ENCODE results near the gene CNTN5. TPM values are rescaled to one million over a fixed set of nuclear protein-coding genes. Genes with fewer than 3 reads are reported as not detected.
A peak's percentile ranks its signal among the peaks of the same experiment; 100 is the strongest.

Gene CNTN5
- 0.01 TPM in 2 replicates for polyA plus RNA-seq (2013)

GRCh38 chr11:99020352-99021225 lies at the start of gene CNTN5:
TSS of gene CNTN5 (plus strand) at chr11:99020949.
- H3K23ac ChIP-seq (ENCODE audit: low read length): no peak within 1 kb of the TSS
- no peak within 1 kb of the TSS for H2AK5ac ChIP-seq (ENCODE audit: low read length)
- no peak within 1 kb of the TSS for H4K12ac ChIP-seq (ENCODE audit: low read depth, low read length)
- no peaks in the 10 kb centered on the region for H3K79me1 ChIP-seq (ENCODE audit: low read length)
- no CpG with 5 or more reads among the region's 57 CpGs for WGBS (ENCODE audit: extremely low coverage, insufficient coverage, insufficient read length)
- H3K4me3 ChIP-seq (ENCODE audit: low read depth, low read length): peak within 1 kb of the TSS; percentile 65
- no peak within 1 kb of the TSS for H4K91ac ChIP-seq (ENCODE audit: low read depth, low read length)
- no peak within 1 kb of the TSS for H3K4ac ChIP-seq (ENCODE audit: low read depth, low read length)
- no peak within 1 kb of the TSS for H2BK120ac ChIP-seq (ENCODE audit: insufficient read depth, low read length, poor library complexity)
- H2BK12ac ChIP-seq (ENCODE audit: low read length): no peak within 1 kb of the TSS
- H3K79me2 ChIP-seq (ENCODE audit: control insufficient read depth, insufficient read depth, low read length, poor library complexity): no peaks in the 10 kb centered on the region
- DNase-seq: peak in 1 of 2 donors; percentile 3
- no peaks in the 10 kb centered on the region for H3K27me3 ChIP-seq (ENCODE audit: insufficient read depth, low read length)
- no peak within 1 kb of the TSS for H2BK5ac ChIP-seq (ENCODE audit: low read depth, low read length, poor library complexity)
- H3K14ac ChIP-seq (ENCODE audit: low read length): no peak within 1 kb of the TSS
- H3K27ac ChIP-seq (ENCODE audit: low read depth, low read length): no peak within 1 kb of the TSS
- H3K18ac ChIP-seq (ENCODE audit: low read length): no peak within 1 kb of the TSS
- H4K8ac ChIP-seq (ENCODE audit: low read depth, low read length): no peak within 1 kb of the TSS
- no peaks in the 10 kb centered on the region for H3K36me3 ChIP-seq (ENCODE audit: control insufficient read depth in 1 of 2, insufficient read depth in 2 of 2, low read length in 2 of 2)
- H3K9ac ChIP-seq (ENCODE audit: low read length): no peak within 1 kb of the TSS
- peak within 1 kb of the TSS; percentile 23 for H2AFZ ChIP-seq (ENCODE audit: insufficient read depth, low read length, poor library complexity)
- no peaks in the 10 kb centered on the region for H3K9me3 ChIP-seq (ENCODE audit: insufficient read depth, low read depth, low read length)
- H3K4me1 ChIP-seq (ENCODE audit: control insufficient read depth in 1 of 2, insufficient read depth in 2 of 2, low read length in 2 of 2): peaks cover 4% of the 10 kb centered on the region in 2 experiments
- peak within 1 kb of the TSS; percentile 94 for H3K4me2 ChIP-seq (ENCODE audit: low read length)

GRCh38 chr11:98979205-98979604 lies 41.5 kb upstream of the CNTN5 start:
- Histone ChIP-seq H2AK5ac (ENCODE audit: low read length) (no peak overlapping the region), H2AFZ (ENCODE audit: insufficient read depth, low read length, poor library complexity) (no peak overlapping the region), H3K79me1 (ENCODE audit: low read length) (no peaks in the 10 kb centered on the region), H3K18ac (ENCODE audit: low read length) (no peak overlapping the region), H3K9ac (ENCODE audit: low read length) (no peak overlapping the region), H4K8ac (ENCODE audit: low read depth, low read length) (no peak overlapping the region), H2BK12ac (ENCODE audit: low read length) (no peak overlapping the region), H3K27ac (ENCODE audit: low read depth, low read length) (no peak overlapping the region), H2BK120ac (ENCODE audit: insufficient read depth, low read length, poor library complexity) (no peak overlapping the region), H2BK5ac (ENCODE audit: low read depth, low read length, poor library complexity) (no peak overlapping the region), H4K12ac (ENCODE audit: low read depth, low read length) (no peak overlapping the region), H3K79me2 (ENCODE audit: control insufficient read depth, insufficient read depth, low read length, poor library complexity) (no peaks in the 10 kb centered on the region), H3K27me3 (ENCODE audit: insufficient read depth, low read length) (no peaks in the 10 kb centered on the region), H3K4ac (ENCODE audit: low read depth, low read length) (no peak overlapping the region), H4K91ac (ENCODE audit: low read depth, low read length) (no peak overlapping the region), H3K4me1 (ENCODE audit: control insufficient read depth in 1 of 2, insufficient read depth in 2 of 2, low read length in 2 of 2) (no peaks in the 10 kb centered on the region), H3K36me3 (ENCODE audit: control insufficient read depth in 1 of 2, insufficient read depth in 2 of 2, low read length in 2 of 2) (no peaks in the 10 kb centered on the region), H3K23ac (ENCODE audit: low read length) (no peak overlapping the region), H3K14ac (ENCODE audit: low read length) (no peak overlapping the region), H3K4me3 (ENCODE audit: low read depth, low read length) (no peak overlapping the region), H3K9me3 (ENCODE audit: insufficient read depth, low read depth, low read length) (no peaks in the 10 kb centered on the region), H3K4me2 (ENCODE audit: low read length) (no peak overlapping the region)
- no CpG with 5 or more reads among the region's 2 CpGs for WGBS (ENCODE audit: extremely low coverage, insufficient coverage, insufficient read length)
- DNase-seq: no peak

GRCh38 chr11:99015634-99016454 lies 4.9 kb upstream of the CNTN5 start:
- Histone ChIP-seq H4K12ac (ENCODE audit: low read depth, low read length) (no peak overlapping the region), H2BK120ac (ENCODE audit: insufficient read depth, low read length, poor library complexity) (no peak overlapping the region), H3K36me3 (ENCODE audit: control insufficient read depth in 1 of 2, insufficient read depth in 2 of 2, low read length in 2 of 2) (no peaks in the 10 kb centered on the region), H3K27ac (ENCODE audit: low read depth, low read length) (no peak overlapping the region), H3K27me3 (ENCODE audit: insufficient read depth, low read length) (no peaks in the 10 kb centered on the region), H2AFZ (ENCODE audit: insufficient read depth, low read length, poor library complexity) (no peak overlapping the region), H3K23ac (ENCODE audit: low read length) (no peak overlapping the region), H2AK5ac (ENCODE audit: low read length) (no peak overlapping the region), H3K4ac (ENCODE audit: low read depth, low read length) (no peak overlapping the region), H3K4me2 (ENCODE audit: low read length) (no peak overlapping the region), H3K79me1 (ENCODE audit: low read length) (no peaks in the 10 kb centered on the region), H3K4me1 (ENCODE audit: control insufficient read depth in 1 of 2, insufficient read depth in 2 of 2, low read length in 2 of 2) (peaks cover under 1% of the 10 kb centered on the region in 2 experiments), H3K9ac (ENCODE audit: low read length) (no peak overlapping the region), H3K4me3 (ENCODE audit: low read depth, low read length) (no peak overlapping the region), H3K9me3 (ENCODE audit: insufficient read depth, low read depth, low read length) (no peaks in the 10 kb centered on the region), H2BK12ac (ENCODE audit: low read length) (no peak overlapping the region), H4K8ac (ENCODE audit: low read depth, low read length) (no peak overlapping the region), H3K18ac (ENCODE audit: low read length) (no peak overlapping the region), H3K14ac (ENCODE audit: low read length) (no peak overlapping the region), H2BK5ac (ENCODE audit: low read depth, low read length, poor library complexity) (no peak overlapping the region), H4K91ac (ENCODE audit: low read depth, low read length) (no peak overlapping the region), H3K79me2 (ENCODE audit: control insufficient read depth, insufficient read depth, low read length, poor library complexity) (no peaks in the 10 kb centered on the region)
- DNase-seq: peak in 1 of 2 donors; percentile 69
- WGBS (ENCODE audit: extremely low coverage, insufficient coverage, insufficient read length): no CpG with 5 or more reads among the region's 3 CpGs

GRCh38 chr11:99019696-99020095 lies 1.1 kb upstream of the CNTN5 start:
- Histone ChIP-seq H3K14ac (ENCODE audit: low read length) (no peak overlapping the region), H3K4ac (ENCODE audit: low read depth, low read length) (no peak overlapping the region), H3K79me1 (ENCODE audit: low read length) (no peaks in the 10 kb centered on the region), H4K8ac (ENCODE audit: low read depth, low read length) (no peak overlapping the region), H4K12ac (ENCODE audit: low read depth, low read length) (no peak overlapping the region), H3K36me3 (ENCODE audit: control insufficient read depth in 1 of 2, insufficient read depth in 2 of 2, low read length in 2 of 2) (no peaks in the 10 kb centered on the region), H3K27me3 (ENCODE audit: insufficient read depth, low read length) (no peaks in the 10 kb centered on the region), H2BK5ac (ENCODE audit: low read depth, low read length, poor library complexity) (no peak overlapping the region), H4K91ac (ENCODE audit: low read depth, low read length) (no peak overlapping the region), H2AK5ac (ENCODE audit: low read length) (no peak overlapping the region), H3K9ac (ENCODE audit: low read length) (no peak overlapping the region), H3K79me2 (ENCODE audit: control insufficient read depth, insufficient read depth, low read length, poor library complexity) (no peaks in the 10 kb centered on the region), H2AFZ (ENCODE audit: insufficient read depth, low read length, poor library complexity) (no peak overlapping the region), H2BK12ac (ENCODE audit: low read length) (no peak overlapping the region), H3K4me3 (ENCODE audit: low read depth, low read length) (no peak overlapping the region), H3K27ac (ENCODE audit: low read depth, low read length) (no peak overlapping the region), H3K4me1 (ENCODE audit: control insufficient read depth in 1 of 2, insufficient read depth in 2 of 2, low read length in 2 of 2) (peaks cover 4% of the 10 kb centered on the region in 2 experiments), H3K9me3 (ENCODE audit: insufficient read depth, low read depth, low read length) (no peaks in the 10 kb centered on the region), H3K18ac (ENCODE audit: low read length) (no peak overlapping the region), H3K23ac (ENCODE audit: low read length) (no peak overlapping the region), H3K4me2 (ENCODE audit: low read length) (no peak overlapping the region), H2BK120ac (ENCODE audit: insufficient read depth, low read length, poor library complexity) (no peak overlapping the region)
- WGBS (ENCODE audit: extremely low coverage, insufficient coverage, insufficient read length): no CpG with 5 or more reads among the region's 8 CpGs
- no peak for DNase-seq
